ENCODE measurements around the gene CALHM4. TPM values are rescaled to one million over a fixed set of nuclear protein-coding genes. Genes with fewer than 3 reads are reported as not detected.

Gene CALHM4
- polyA plus RNA-seq, 2 of the 4 experiments (the other 2 are of a cell fraction), result not detected

- WGBS (ENCODE audit: missing lambda C conversion rate), result 44% methylated on average over 2 of the region's 2 CpGs
- ChIA-PET CTCF (interaction anchor here (1.4 to 3.1 kb wide), 3 partner anchors 20 to 53 kb away, joined by 5 to 12 read pairs (median 6); partner anchors contain the start of gene CALHM6), POLR2A (no interaction called here)
- no peak overlapping the region for H3K4me2 ChIP-seq
- DNase-seq (ENCODE audit: low read depth in 1 of 2, low spot score in 1 of 2) (no peak), ATAC-seq (no peak), FAIRE-seq (no peak)
- no peak for TF ChIP-seq MYC (IDR thresholded peaks at IDR 0.05; ENCODE audit: borderline replicate concordance, low read length)
- no peak for TF ChIP-seq PBX3 (IDR thresholded peaks at IDR 0.05)
- TF ChIP-seq HES2 (IDR thresholded peaks at IDR 0.05), result no peak
- no peak overlapping the region for H3K4me3 ChIP-seq
- peaks cover 4% of the 10 kb centered on the region; the same call in 1 of the 3 replicates for H3K9me3 ChIP-seq
- H3K27ac ChIP-seq, result no peak overlapping the region
- no peaks in the 10 kb centered on the region for H3K4me1 ChIP-seq
Measured at GRCh38 chr6:116513224-116513875, 40.2 kb upstream of the CALHM4 start.

- ATAC-seq (no peak), FAIRE-seq (no peak), DNase-seq (ENCODE audit: low read depth in 1 of 2, low spot score in 1 of 2) (no peak)
- no peak overlapping the region for H3K27ac ChIP-seq
- no peaks in the 10 kb centered on the region for H3K4me1 ChIP-seq
- H3K4me2 ChIP-seq, result no peak overlapping the region
- H3K4me3 ChIP-seq, result no peak overlapping the region
- peaks cover 1% of the 10 kb centered on the region; the same call in 1 of the 3 replicates for H3K9me3 ChIP-seq
- POLR2A ChIA-PET, result interaction anchor here (0.8 kb wide), 1 partner anchor 261 kb away, joined by 3 read pairs; the partner anchor contains the start of gene TSPYL4
- 67% methylated on average over 4 of the region's 4 CpGs for WGBS (ENCODE audit: missing lambda C conversion rate)
- CTCF ChIA-PET, result interaction anchor here (1.4 to 3.1 kb wide), 3 partner anchors 19 to 245 kb away, joined by 5 to 12 read pairs (median 9); no protein-coding TSS in a partner anchor
- no peak for TF ChIP-seq NR3C1 (IDR thresholded peaks at IDR 0.05)
- no peak for TF ChIP-seq JUN (IDR thresholded peaks at IDR 0.05)
- no peak for TF ChIP-seq TFCP2L1 (CRISPR knock-in tag; IDR thresholded peaks at IDR 0.05)
- TF ChIP-seq KDM5A (IDR thresholded peaks at IDR 0.05), result no peak
- TF ChIP-seq HOXB13 (CRISPR knock-in tag; IDR thresholded peaks at IDR 0.05; ENCODE audit: low read depth), result no peak
- TF ChIP-seq TP53 (CRISPR knock-in tag; IDR thresholded peaks at IDR 0.05), result no peak
- TF ChIP-seq HOXB5 (CRISPR knock-in tag; IDR thresholded peaks at IDR 0.05), result no peak
- no peak for TF ChIP-seq MAX (IDR thresholded peaks at IDR 0.05)
- no peak for TF ChIP-seq RAD21 (conservative IDR thresholded peaks at IDR 0.05 in 1 of 2, IDR thresholded peaks at IDR 0.05 in 1 of 2)
- no peak for TF ChIP-seq HDAC2 (IDR thresholded peaks at IDR 0.05)
- no peak for TF ChIP-seq ESRRA (IDR thresholded peaks at IDR 0.05; ENCODE audit: borderline replicate concordance, low read length)
- TF ChIP-seq JUNB (IDR thresholded peaks at IDR 0.05), result no peak
- TF ChIP-seq POLR2A (IDR thresholded peaks at IDR 0.05; ENCODE audit: low read length), result no peak
- TF ChIP-seq MAZ (IDR thresholded peaks at IDR 0.05; ENCODE audit: borderline replicate concordance, low read depth, low read length), result no peak
- no peak for TF ChIP-seq KDM1A (IDR thresholded peaks at IDR 0.05; ENCODE audit: low read depth)
Measured at GRCh38 chr6:116514111-116514510, 39.4 kb upstream of the CALHM4 start.

- TF ChIP-seq ZNF302 (CRISPR knock-in tag; IDR thresholded peaks at IDR 0.05) (no peak), FOSL2 (IDR thresholded peaks at IDR 0.05) (no peak), FOSL2 (CRISPR knock-in tag; IDR thresholded peaks at IDR 0.05) (no peak), HOXA7 (CRISPR knock-in tag; IDR thresholded peaks at IDR 0.05) (no peak), RCOR1 (IDR thresholded peaks at IDR 0.05; ENCODE audit: low read depth, low read length) (no peak), HOXB13 (CRISPR knock-in tag; IDR thresholded peaks at IDR 0.05; ENCODE audit: low read depth) (no peak), RARB (CRISPR knock-in tag; IDR thresholded peaks at IDR 0.05) (no peak), E2F6 (IDR thresholded peaks at IDR 0.05; ENCODE audit: borderline replicate concordance, low read depth) (no peak)
- CTCF ChIA-PET, result interaction anchor here (0.6 to 2.0 kb wide), 2 partner anchors 134 to 246 kb away, joined by 4 to 9 read pairs; no protein-coding TSS in a partner anchor
- H3K4me1 ChIP-seq, result no peaks in the 10 kb centered on the region
- H3K9me3 ChIP-seq, result no peaks in the 10 kb centered on the region
- H3K4me2 ChIP-seq, result no peak overlapping the region
- FAIRE-seq (no peak), ATAC-seq (no peak), DNase-seq (ENCODE audit: low read depth in 1 of 2, low spot score in 1 of 2) (no peak)
- POLR2A ChIA-PET, result interaction anchor here (0.8 kb wide), 1 partner anchor 262 kb away, joined by 3 read pairs; the partner anchor contains the start of gene TSPYL4
- H3K27ac ChIP-seq, result no peak overlapping the region
- H3K4me3 ChIP-seq, result no peak overlapping the region
Measured at GRCh38 chr6:116515141-116515540, 38.4 kb upstream of the CALHM4 start.
